Caco-2 (cell line): ENCODE data around the gene DYRK3. TPM values are rescaled to one million over a fixed set of nuclear protein-coding genes. Genes with fewer than 3 reads are reported as not detected.

ENCODE experiments used
- BruUV-seq: library from RNA; stranded (reverse); fragments of 400-500 nt; replicated peaks from 2 replicates; lab custom pipeline; 2021; lab: Mats Ljungman, UMichigan
- CTCF ChIA-PET: fragments of 300-600 bp; sonication (Branson Sonifier 250); formaldehyde crosslinking; loops from one replicate; lab custom pipeline; 2022; ENCODE audit warnings: antibody characterized with exemption; lab: Charles Lee
- POLR2A ChIA-PET: fragments of 300-600 bp; sonication (Branson Sonifier 250); formaldehyde crosslinking; loops from one replicate; lab custom pipeline; 2022; ENCODE audit warnings: antibody characterized with exemption; lab: Charles Lee
- DNase-seq, 2 experiments: peaks; one replicate each; pipeline versions ENCODE4 v3.0.0 to v3.0.0-alpha.2; 2020 to 2022
- H3K27me3 ChIP-seq: replicated peaks from 2 replicates; pipeline ENCODE4 v1.6.0; 2011; ENCODE audit warnings: low read length; ENCODE audit not compliant: control insufficient read depth, insufficient read depth
- H3K36me3 ChIP-seq: 2 replicates; pipeline ENCODE4 v1.5.1; 2011; ENCODE audit warnings: low read length; ENCODE audit not compliant: control insufficient read depth, insufficient read depth
- H3K4me1 ChIP-seq: fragments of 250-450 bp; sonication (Bioruptor Pico); 2 replicates; pipeline ENCODE4 v1.5.1; 2020; ENCODE audit warnings: mild to moderate bottlenecking
- H3K4me3 ChIP-seq: 2 replicates; pipeline ENCODE4 v1.5.1; 2011; ENCODE audit warnings: low read depth, mild to moderate bottlenecking, control low read depth, low read length
- H3K9me3 ChIP-seq: fragments of 250-450 bp; sonication (Bioruptor Pico); 2 replicates; pipeline ENCODE4 v1.5.1; 2020; ENCODE audit warnings: mild to moderate bottlenecking, moderate library complexity
- H3K27ac Mint-ChIP-seq: one replicate; pipeline ENCODE4 v1.8.0; 2022; ENCODE audit warnings: mixed read lengths; ENCODE audit not compliant: unreplicated experiment
- H3K27me3 Mint-ChIP-seq: one replicate; pipeline ENCODE4 v1.8.0; 2022; ENCODE audit warnings: mixed read lengths; ENCODE audit not compliant: insufficient read depth, unreplicated experiment
- H3K36me3 Mint-ChIP-seq: one replicate; pipeline ENCODE4 v1.8.0; 2022; ENCODE audit warnings: mild to moderate bottlenecking, mixed read lengths; ENCODE audit not compliant: insufficient read depth, unreplicated experiment
- H3K4me1 Mint-ChIP-seq: one replicate; pipeline ENCODE4 v1.8.0; 2022; ENCODE audit warnings: low read depth, mixed read lengths; ENCODE audit not compliant: unreplicated experiment
- H3K4me3 Mint-ChIP-seq: one replicate; pipeline ENCODE4 v1.8.0; 2022; ENCODE audit warnings: mild to moderate bottlenecking, moderate library complexity, mixed read lengths; ENCODE audit not compliant: unreplicated experiment
- H3K9me3 Mint-ChIP-seq: one replicate; pipeline ENCODE4 v1.8.0; 2022; ENCODE audit warnings: mixed read lengths; ENCODE audit not compliant: unreplicated experiment
- intact Hi-C: fragments of 100-400 bp; cut with micrococcal nuclease; formaldehyde crosslinking; loops from one replicate; pipeline ENCODE4 v1.10.0; 2022; ENCODE audit not compliant: unreplicated experiment
- total RNA-seq: library from RNA; stranded (reverse); gene quantifications from 2 replicates; pipeline ENCODE4 v1.2.3, GENCODE V29; 2022
- TF ChIP-seq, protein P1 (sequence below), 2 experiments: fragments of 200-600 bp in 1 of 2; IDR thresholded peaks; 1 replicate in 1 of 2; 2 replicates in 1 of 2; pipeline versions ENCODE4 v1.5.1 to v1.8.0; 2011 to 2022; ENCODE audit warnings: antibody characterized with exemption in 1 of 2, control low read depth in 1 of 2, inconsistent platforms in 1 of 2, low read depth in 1 of 2, low read length in 1 of 2, mild to moderate bottlenecking in 1 of 2, moderate library complexity in 1 of 2; ENCODE audit not compliant: insufficient read depth in 1 of 2, severe bottlenecking in 1 of 2, unreplicated experiment in 1 of 2

The DYRK3 gene
- total RNA-seq, 1 experiment from 2014 or later: not detected

GRCh38 chr1:206593351-206593925 is 41.9 kb upstream of the DYRK3 start:
- Mint-ChIP-seq H3K4me1 (no peaks in the 10 kb centered on the region), H3K4me3 (no peak overlapping the region), H3K27ac (no peak overlapping the region), H3K36me3 (peaks cover 34% of the 10 kb centered on the region), H3K9me3 (no peaks in the 10 kb centered on the region), H3K27me3 (no peaks in the 10 kb centered on the region)
- Histone ChIP-seq H3K9me3 (no peaks in the 10 kb centered on the region), H3K4me3 (no peak overlapping the region), H3K4me1 (no peaks in the 10 kb centered on the region), H3K36me3 (peaks cover 1% of the 10 kb centered on the region), H3K27me3 (no peaks in the 10 kb centered on the region)
- TF ChIP-seq, protein P1, sequence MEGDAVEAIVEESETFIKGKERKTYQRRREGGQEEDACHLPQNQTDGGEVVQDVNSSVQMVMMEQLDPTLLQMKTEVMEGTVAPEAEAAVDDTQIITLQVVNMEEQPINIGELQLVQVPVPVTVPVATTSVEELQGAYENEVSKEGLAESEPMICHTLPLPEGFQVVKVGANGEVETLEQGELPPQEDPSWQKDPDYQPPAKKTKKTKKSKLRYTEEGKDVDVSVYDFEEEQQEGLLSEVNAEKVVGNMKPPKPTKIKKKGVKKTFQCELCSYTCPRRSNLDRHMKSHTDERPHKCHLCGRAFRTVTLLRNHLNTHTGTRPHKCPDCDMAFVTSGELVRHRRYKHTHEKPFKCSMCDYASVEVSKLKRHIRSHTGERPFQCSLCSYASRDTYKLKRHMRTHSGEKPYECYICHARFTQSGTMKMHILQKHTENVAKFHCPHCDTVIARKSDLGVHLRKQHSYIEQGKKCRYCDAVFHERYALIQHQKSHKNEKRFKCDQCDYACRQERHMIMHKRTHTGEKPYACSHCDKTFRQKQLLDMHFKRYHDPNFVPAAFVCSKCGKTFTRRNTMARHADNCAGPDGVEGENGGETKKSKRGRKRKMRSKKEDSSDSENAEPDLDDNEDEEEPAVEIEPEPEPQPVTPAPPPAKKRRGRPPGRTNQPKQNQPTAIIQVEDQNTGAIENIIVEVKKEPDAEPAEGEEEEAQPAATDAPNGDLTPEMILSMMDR (IDR thresholded peaks at IDR 0.05; ENCODE audit: insufficient read depth in 1 of 2, low read depth in 1 of 2, low read length in 1 of 2, severe bottlenecking in 1 of 2, unreplicated experiment in 1 of 2): no peak
- ChIA-PET CTCF (interaction anchor here (0.6 kb wide), 1 partner anchor 47 kb away, joined by 3 read pairs; no protein-coding TSS in a partner anchor), POLR2A (interaction anchor here (0.6 kb wide), 1 partner anchor 49 kb away, joined by 4 read pairs; no protein-coding TSS in a partner anchor)
- intact Hi-C loops: no loop called here
- no TSS peak for BruUV-seq
- DNase-seq: no peak

- TF ChIP-seq, protein P1 (IDR thresholded peaks at IDR 0.05; ENCODE audit: insufficient read depth in 1 of 2, low read depth in 1 of 2, low read length in 1 of 2, severe bottlenecking in 1 of 2, unreplicated experiment in 1 of 2): no peak
- Histone ChIP-seq H3K4me3 (no peak overlapping the region), H3K4me1 (no peaks in the 10 kb centered on the region), H3K36me3 (peaks cover 1% of the 10 kb centered on the region), H3K27me3 (no peaks in the 10 kb centered on the region), H3K9me3 (no peaks in the 10 kb centered on the region)
- POLR2A ChIA-PET: no interaction called here
- no peak for DNase-seq
- no peaks in the 10 kb centered on the region for H3K9me3 Mint-ChIP-seq
- intact Hi-C loops: no loop called here
- no TSS peak for BruUV-seq
- no peaks in the 10 kb centered on the region for H3K4me1 Mint-ChIP-seq
- H3K27ac Mint-ChIP-seq: no peak overlapping the region
- peaks cover 45% of the 10 kb centered on the region for H3K36me3 Mint-ChIP-seq
- CTCF ChIA-PET: no interaction called here
- H3K4me3 Mint-ChIP-seq: no peak overlapping the region
- no peaks in the 10 kb centered on the region for H3K27me3 Mint-ChIP-seq
Observed at GRCh38 chr1:206595581-206596318, 39.6 kb upstream of the DYRK3 start.

- H3K9me3 Mint-ChIP-seq: no peaks in the 10 kb centered on the region
- ChIA-PET POLR2A (no interaction called here), CTCF (no interaction called here)
- Histone ChIP-seq H3K27me3 (no peaks in the 10 kb centered on the region), H3K4me3 (no peak overlapping the region), H3K4me1 (no peaks in the 10 kb centered on the region), H3K9me3 (no peaks in the 10 kb centered on the region), H3K36me3 (peaks cover 1% of the 10 kb centered on the region)
- no peaks in the 10 kb centered on the region for H3K4me1 Mint-ChIP-seq
- H3K36me3 Mint-ChIP-seq: peaks cover 50% of the 10 kb centered on the region
- no peaks in the 10 kb centered on the region for H3K27me3 Mint-ChIP-seq
- no peak for DNase-seq
- BruUV-seq: no TSS peak
- no peak overlapping the region for H3K27ac Mint-ChIP-seq
- TF ChIP-seq, protein P1 (IDR thresholded peaks at IDR 0.05; ENCODE audit: insufficient read depth in 1 of 2, low read depth in 1 of 2, low read length in 1 of 2, severe bottlenecking in 1 of 2, unreplicated experiment in 1 of 2): no peak
- no peak overlapping the region for H3K4me3 Mint-ChIP-seq
- intact Hi-C loops: no loop called here
Observed at GRCh38 chr1:206596319-206596666, 39.0 kb upstream of the DYRK3 start.
